ENCODE results near the gene FAM89B.
"Not testable (repeated sequence)": the region's sequence is repeated elsewhere in the genome, so short reads cannot be mapped to it uniquely, and the experiment has no call there.

Gene FAM89B

GRCh38 chr11:65562788-65563187 lies 9.6 kb upstream of the FAM89B start:
- no peaks in the 10 kb centered on the region for H4K20me1 ChIP-seq (ENCODE audit: insufficient read depth, low read length)
- peaks cover 11% of the 10 kb centered on the region; the same call in 1 of the 2 replicates for H3F3A ChIP-seq (ENCODE audit: insufficient read depth, low read length)
- H3K9me3 ChIP-seq (replicated peaks; ENCODE audit: insufficient read depth, low read length), result no peaks in the 10 kb centered on the region
- H3K79me2 ChIP-seq (ENCODE audit: low read length), result peaks cover 6% of the 10 kb centered on the region
- H3K4me1 ChIP-seq (ENCODE audit: low read length), result 0 out of 2 replicates have a peak, but pooled peaks cover 5% of the 10 kb centered on the region
- H3K36me3 ChIP-seq (replicated peaks; ENCODE audit: insufficient read depth, low read length), result no peaks in the 10 kb centered on the region
- no peak for DNase-seq
- no peaks in the 10 kb centered on the region for H3K27me3 ChIP-seq (replicated peaks; ENCODE audit: insufficient read depth, low read length)
- no peak overlapping the region for H2AFZ ChIP-seq (ENCODE audit: low read length)
- no peak overlapping the region for H3K4me3 ChIP-seq (ENCODE audit: low read length)
- no peak overlapping the region for H3K9ac ChIP-seq (ENCODE audit: low read length)
- H3K27ac ChIP-seq (ENCODE audit: low read length), result no peak overlapping the region
- no peak for TF ChIP-seq CTCF (IDR thresholded peaks at IDR 0.05; ENCODE audit: low read length)
- no peak for TF ChIP-seq EZH2 (optimal IDR thresholded peaks at IDR 0.05; ENCODE audit: low read depth, low read length)
- TF ChIP-seq EZH2phosphoT487 (IDR thresholded peaks at IDR 0.05; ENCODE audit: low read length), result no peak
- no peaks in the 10 kb centered on the region for H3K9me2 ChIP-seq (replicated peaks; ENCODE audit: insufficient read depth, low read length)
- no peak overlapping the region for H3K4me2 ChIP-seq (ENCODE audit: low read depth, low read length)

GRCh38 chr11:65563601-65564000 lies 8.7 kb upstream of the FAM89B start:
- TF ChIP-seq CTCF (IDR thresholded peaks at IDR 0.05; ENCODE audit: low read length) (no peak), EZH2phosphoT487 (IDR thresholded peaks at IDR 0.05; ENCODE audit: low read length) (no peak), EZH2 (optimal IDR thresholded peaks at IDR 0.05; ENCODE audit: low read depth, low read length) (no peak)
- no peaks in the 10 kb centered on the region for H4K20me1 ChIP-seq (ENCODE audit: insufficient read depth, low read length)
- no peaks in the 10 kb centered on the region for H3K9me2 ChIP-seq (replicated peaks; ENCODE audit: insufficient read depth, low read length)
- peaks cover 11% of the 10 kb centered on the region; the same call in 1 of the 2 replicates for H3F3A ChIP-seq (ENCODE audit: insufficient read depth, low read length)
- H3K9me3 ChIP-seq (replicated peaks; ENCODE audit: insufficient read depth, low read length), result no peaks in the 10 kb centered on the region
- no peaks in the 10 kb centered on the region for H3K36me3 ChIP-seq (replicated peaks; ENCODE audit: insufficient read depth, low read length)
- no peak for DNase-seq
- H3K79me2 ChIP-seq (ENCODE audit: low read length), result peaks cover 15% of the 10 kb centered on the region
- H3K4me1 ChIP-seq (ENCODE audit: low read length), result peaks cover 4% of the 10 kb centered on the region; the same call in 1 of the 2 replicates
- H3K4me2 ChIP-seq (ENCODE audit: low read depth, low read length), result no peak overlapping the region
- no peak overlapping the region for H3K4me3 ChIP-seq (ENCODE audit: low read length)
- no peak overlapping the region for H3K27ac ChIP-seq (ENCODE audit: low read length)
- no peaks in the 10 kb centered on the region for H3K27me3 ChIP-seq (replicated peaks; ENCODE audit: insufficient read depth, low read length)
- no peak overlapping the region for H3K9ac ChIP-seq (ENCODE audit: low read length)
- no peak overlapping the region for H2AFZ ChIP-seq (ENCODE audit: low read length)

- not testable (repeated sequence) for H3K9ac ChIP-seq (ENCODE audit: low read length); H3K27me3 ChIP-seq (replicated peaks; ENCODE audit: insufficient read depth, low read length); H3K9me3 ChIP-seq (replicated peaks; ENCODE audit: insufficient read depth, low read length)
Measured at GRCh38 chr11:65564879-65565559, 7.3 kb upstream of the FAM89B start.

More at GRCh38 chr11:65564879-65565559, 7.3 kb upstream of the FAM89B start:
- Histone ChIP-seq H3K79me2 (ENCODE audit: low read length) (peaks cover 24% of the 10 kb centered on the region), H3F3A (ENCODE audit: insufficient read depth, low read length) (peaks cover 13% of the 10 kb centered on the region)
- not testable (repeated sequence) for H3K36me3 ChIP-seq (replicated peaks; ENCODE audit: insufficient read depth, low read length); H4K20me1 ChIP-seq (ENCODE audit: insufficient read depth, low read length); H3K4me1 ChIP-seq (ENCODE audit: low read length); H3K9me2 ChIP-seq (replicated peaks; ENCODE audit: insufficient read depth, low read length); H3K4me2 ChIP-seq (ENCODE audit: low read depth, low read length); H3K4me3 ChIP-seq (ENCODE audit: low read length); H2AFZ ChIP-seq (ENCODE audit: low read length); H3K27ac ChIP-seq (ENCODE audit: low read length); DNase-seq

All from MM.1S (cell line).